AG10803 (cell line): ENCODE measurements around the gene LAGE3.

Source experiments
- DNase-seq: peaks from one replicate; pipeline ENCODE4 v3.0.0; 2010; ENCODE audit warnings: low read depth
- H3K4me3 ChIP-seq: 2 replicates; pipeline ENCODE4 v1.5.1; 2011; ENCODE audit warnings: mild to moderate bottlenecking, low read length, control low read depth
- TF ChIP-seq, protein P1 (sequence below): conservative IDR thresholded peaks from 2 replicates; pipeline ENCODE4 v1.5.1; 2011; ENCODE audit warnings: mild to moderate bottlenecking, low read length, control low read depth, inconsistent platforms

The LAGE3 gene

GRCh38 chrX:154482786-154483185, 3.7 kb upstream of the LAGE3 start:
- H3K4me3 ChIP-seq: no peak overlapping the region
- TF ChIP-seq, protein P1, sequence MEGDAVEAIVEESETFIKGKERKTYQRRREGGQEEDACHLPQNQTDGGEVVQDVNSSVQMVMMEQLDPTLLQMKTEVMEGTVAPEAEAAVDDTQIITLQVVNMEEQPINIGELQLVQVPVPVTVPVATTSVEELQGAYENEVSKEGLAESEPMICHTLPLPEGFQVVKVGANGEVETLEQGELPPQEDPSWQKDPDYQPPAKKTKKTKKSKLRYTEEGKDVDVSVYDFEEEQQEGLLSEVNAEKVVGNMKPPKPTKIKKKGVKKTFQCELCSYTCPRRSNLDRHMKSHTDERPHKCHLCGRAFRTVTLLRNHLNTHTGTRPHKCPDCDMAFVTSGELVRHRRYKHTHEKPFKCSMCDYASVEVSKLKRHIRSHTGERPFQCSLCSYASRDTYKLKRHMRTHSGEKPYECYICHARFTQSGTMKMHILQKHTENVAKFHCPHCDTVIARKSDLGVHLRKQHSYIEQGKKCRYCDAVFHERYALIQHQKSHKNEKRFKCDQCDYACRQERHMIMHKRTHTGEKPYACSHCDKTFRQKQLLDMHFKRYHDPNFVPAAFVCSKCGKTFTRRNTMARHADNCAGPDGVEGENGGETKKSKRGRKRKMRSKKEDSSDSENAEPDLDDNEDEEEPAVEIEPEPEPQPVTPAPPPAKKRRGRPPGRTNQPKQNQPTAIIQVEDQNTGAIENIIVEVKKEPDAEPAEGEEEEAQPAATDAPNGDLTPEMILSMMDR: no peak
- no peak for DNase-seq

DNA sequence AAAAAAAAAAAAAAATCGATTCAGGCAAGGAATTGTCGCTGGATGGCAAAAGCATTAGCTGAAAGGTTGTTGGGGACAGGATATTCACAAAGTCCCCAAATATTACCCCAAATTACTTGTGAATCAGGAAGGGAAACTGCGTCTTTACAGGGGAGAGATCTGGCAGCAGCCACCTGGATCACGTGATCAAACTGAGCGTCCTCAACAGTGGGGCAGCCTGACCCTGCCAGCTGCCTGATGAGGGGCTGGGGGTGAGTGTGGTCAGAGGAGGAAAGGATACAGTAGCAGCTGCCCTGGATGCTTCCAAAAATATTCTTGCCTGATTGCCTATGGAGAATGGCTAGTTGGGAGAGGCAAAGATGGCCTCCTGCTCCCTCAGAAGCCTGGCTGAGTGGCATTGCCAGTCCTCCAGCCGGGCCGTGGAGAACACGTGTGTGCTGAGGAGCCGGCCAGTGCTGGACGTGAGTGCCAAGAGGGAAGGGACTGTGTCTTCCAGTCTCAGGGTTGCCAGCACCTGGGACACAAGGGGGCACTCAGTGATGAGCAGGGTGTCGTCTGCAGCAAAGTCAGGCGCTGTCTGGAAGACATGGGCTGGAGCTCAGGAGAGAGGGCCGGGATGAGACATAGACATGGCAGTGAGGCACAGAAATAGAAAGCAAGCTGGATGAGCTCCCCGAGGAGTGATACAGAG, 3.0 kb upstream of the LAGE3 start:
- no peak overlapping the region for H3K4me3 ChIP-seq
- TF ChIP-seq, protein P1: no peak
- DNase-seq: no peak

- no peak overlapping the region for H3K4me3 ChIP-seq
- DNase-seq: no peak
- TF ChIP-seq, protein P1: no peak
These were observed 2.1 kb upstream of the LAGE3 start for GRCh38 chrX:154481195-154481594.

- DNase-seq: no peak
- peak overlapping the region; percentile 64 for H3K4me3 ChIP-seq
- TF ChIP-seq, protein P1: no peak
These were observed 1.1 kb downstream of the LAGE3 start for GRCh38 chrX:154477891-154478477.

- TF ChIP-seq, protein P1: no peak
- H3K4me3 ChIP-seq: no peak overlapping the region
- no peak for DNase-seq
These were observed 2.3 kb downstream of the LAGE3 start for GRCh38 chrX:154476821-154477220.

DNA sequence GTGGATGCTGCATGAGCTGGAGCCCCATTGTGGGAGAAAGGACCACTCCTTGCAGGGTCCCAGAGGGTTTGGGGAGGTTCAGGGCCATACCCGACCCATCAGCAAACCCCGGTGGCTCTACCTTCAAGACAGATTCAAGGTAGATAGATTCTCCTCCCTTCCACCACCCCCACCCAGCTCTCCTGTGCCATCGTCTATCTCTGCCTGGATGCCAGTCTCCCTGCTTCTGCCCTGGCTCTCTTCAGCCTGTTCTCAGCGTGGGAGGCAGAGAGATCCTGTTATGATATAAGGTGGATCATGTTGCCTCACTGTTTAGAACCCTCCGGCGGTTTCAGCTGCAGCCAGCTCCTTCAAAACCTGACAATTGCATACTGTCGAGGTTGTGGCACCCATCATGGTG, 5.4 kb downstream of the LAGE3 start:
- no peak for DNase-seq
- TF ChIP-seq, protein P1: no peak
- no peak overlapping the region for H3K4me3 ChIP-seq
